ENCODE data around the gene MAML1. TPM values are rescaled to one million over a fixed set of nuclear protein-coding genes. Genes with fewer than 3 reads are reported as not detected.

MAML1 gene
- total and polyA plus RNA-seq, 10 of the 15 experiments (the other 5 are each of a cell fraction or from before 2014, with no cell fraction given) = 0.42 to 23.9 (median 7.3) TPM

DNA sequence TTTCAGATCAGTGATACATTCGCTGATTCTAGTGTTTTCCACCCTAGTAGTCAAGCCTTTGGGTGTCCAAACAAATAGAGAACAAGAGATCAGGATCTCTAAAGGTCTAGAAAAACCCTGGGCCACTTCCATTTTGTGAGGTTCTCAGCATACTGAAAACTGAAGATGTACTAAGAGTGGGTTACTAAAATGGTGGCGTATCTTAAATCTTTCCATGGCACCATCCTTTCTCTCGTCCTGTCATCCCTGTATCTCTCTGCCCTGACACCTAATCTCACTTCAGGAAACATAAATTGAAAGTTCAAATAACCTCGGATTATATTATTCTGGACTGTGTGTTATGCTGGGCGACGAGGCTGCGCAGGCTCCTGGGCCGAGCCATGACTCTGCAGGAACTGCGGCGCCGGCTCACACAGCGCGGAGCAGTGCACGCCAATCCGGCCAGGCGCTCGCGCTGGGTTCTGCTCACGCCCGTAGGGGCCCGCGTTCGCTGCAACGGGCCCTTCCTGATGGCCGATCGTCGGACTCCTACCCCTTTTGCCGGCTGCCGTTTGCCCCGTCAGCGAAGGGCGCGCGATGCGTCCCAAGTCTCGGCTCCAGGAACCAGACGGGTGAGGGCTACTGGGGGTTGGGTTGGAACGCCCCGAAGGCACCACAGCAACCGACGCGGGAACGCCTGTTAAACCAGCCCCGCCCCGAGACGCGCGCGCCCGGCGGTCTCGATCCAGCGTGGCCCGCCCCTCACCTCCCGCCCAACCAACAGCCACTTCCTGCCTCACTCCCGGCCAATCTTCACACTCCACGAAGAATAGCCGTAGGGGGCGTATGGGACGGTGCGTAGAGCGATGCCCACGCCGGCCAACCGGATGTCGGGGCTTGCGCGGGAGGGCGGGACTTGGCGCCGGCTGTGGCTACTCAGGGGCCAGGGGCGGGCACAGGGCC, 34.4 kb upstream of the MAML1 start (continued):
- TF ChIP-seq CTCF (IDR thresholded peaks at IDR 0.05 in 2 of 3, conservative IDR thresholded peaks at IDR 0.05 in 1 of 3; ENCODE audit: control insufficient read depth in 2 of 3, extremely low read depth in 1 of 3, insufficient read depth in 1 of 3, low read depth in 3 of 3, low read length in 3 of 3) (no peak), ZBTB33 (IDR thresholded peaks at IDR 0.05) (no peak), RELA (IDR thresholded peaks at IDR 0.05; ENCODE audit: borderline replicate concordance, partially characterized antibody) (peak; percentile 38), SIN3A (IDR thresholded peaks at IDR 0.05; ENCODE audit: low read depth, low read length) (peak; percentile 79; the same call in 1 of the 2 replicates), ETV6 (conservative IDR thresholded peaks at IDR 0.05 in 1 of 2, IDR thresholded peaks at IDR 0.05 in 1 of 2; ENCODE audit: borderline replicate concordance in 1 of 2, low read depth in 1 of 2) (no peak), POU2F2 (IDR thresholded peaks at IDR 0.05; ENCODE audit: borderline replicate concordance, low read depth, low read length) (peak; percentile 60; the same call in 1 of the 3 replicates), SMC3 (IDR thresholded peaks at IDR 0.05; ENCODE audit: borderline replicate concordance, low read length) (no peak), SMAD1 (IDR thresholded peaks at IDR 0.05; ENCODE audit: low read depth, partially characterized antibody) (no peak), MTA3 (IDR thresholded peaks at IDR 0.05; ENCODE audit: borderline replicate concordance, low read length) (no peak; the same call in 1 of the 2 replicates), BACH1 (IDR thresholded peaks at IDR 0.05; ENCODE audit: borderline replicate concordance) (peak; percentile 92), CEBPB (IDR thresholded peaks at IDR 0.05; ENCODE audit: borderline replicate concordance in 1 of 2, low read depth in 2 of 2, low read length in 2 of 2) (no peak), ZSCAN29 (IDR thresholded peaks at IDR 0.05) (no peak), ZNF687 (IDR thresholded peaks at IDR 0.05) (peak; percentile 59), RCOR1 (conservative IDR thresholded peaks at IDR 0.05; ENCODE audit: low read depth, low read length) (0 out of 2 replicates have a peak, but pooled peaks have one; percentile 43), PAX8 (IDR thresholded peaks at IDR 0.05) (no peak), TAF1 (IDR thresholded peaks at IDR 0.05; ENCODE audit: borderline replicate concordance, low read depth, low read length) (peak; percentile 71), HCFC1 (IDR thresholded peaks at IDR 0.05; ENCODE audit: low read length) (peak; percentile 23), NR2C1 (IDR thresholded peaks at IDR 0.05) (no peak), TCF12 (IDR thresholded peaks at IDR 0.05; ENCODE audit: low read depth, low read length) (no peak; the same call in 1 of the 2 replicates), RUNX3 (IDR thresholded peaks at IDR 0.05; ENCODE audit: low read length) (no peak), ZBED1 (IDR thresholded peaks at IDR 0.05; ENCODE audit: borderline replicate concordance) (no peak)
